ENCODE data around the gene FAM184A. TPM values are rescaled to one million over a fixed set of nuclear protein-coding genes. Genes with fewer than 3 reads are reported as not detected.
A peak's percentile ranks its signal among the peaks of the same experiment; 100 is the strongest.

Gene FAM184A
- total and polyA plus RNA-seq, 9 of the 15 experiments (the other 6 are each of a cell fraction or from before 2014, with no cell fraction given), result 6.4 to 18.7 (median 13.1) TPM

DNA sequence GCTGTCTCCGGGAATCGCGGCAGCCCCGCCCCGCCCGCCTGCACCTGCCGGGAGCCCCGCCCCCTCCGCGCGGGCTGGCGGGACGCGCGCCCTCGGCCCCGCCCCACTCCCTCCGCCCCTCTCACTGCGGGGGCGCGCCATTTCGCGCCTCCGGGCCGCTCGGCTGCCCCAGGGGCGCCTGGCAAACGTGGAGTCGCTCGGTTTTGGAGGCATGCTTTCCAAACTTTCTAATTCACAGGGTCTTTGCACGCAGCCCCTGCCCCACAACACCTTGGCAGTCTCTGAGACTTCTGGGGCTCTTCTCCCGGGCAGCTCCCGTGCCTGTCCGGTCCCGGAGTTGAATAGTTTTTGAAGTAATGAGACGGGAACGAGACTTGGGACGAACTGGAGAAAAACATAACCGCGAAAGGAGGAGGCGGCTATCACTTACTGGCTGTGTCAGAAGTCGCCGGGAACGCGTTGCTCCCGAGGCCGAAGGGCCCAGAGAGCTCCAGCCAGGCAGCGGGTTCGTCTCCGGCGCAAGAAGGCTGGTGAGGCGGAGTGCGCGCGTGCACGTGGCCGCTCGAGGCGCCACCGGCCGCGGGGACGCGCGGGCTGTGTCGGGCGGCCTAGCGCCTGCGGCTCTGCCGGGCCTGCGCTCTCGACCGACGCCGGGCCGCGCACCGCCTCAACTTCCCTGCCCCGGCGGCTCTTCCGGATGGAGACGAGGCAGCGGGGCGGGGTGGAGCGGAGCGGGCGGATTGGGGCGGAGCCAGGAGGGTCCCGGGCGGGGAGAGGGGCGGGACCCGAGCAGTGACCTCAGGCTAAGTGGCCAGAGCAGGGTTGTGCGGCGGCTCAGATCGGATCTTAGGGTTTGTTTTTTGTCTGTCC is 143.8 kb downstream of the FAM184A start, which contains the start of gene MCM9 (continued):
- TF ChIP-seq VEZF1 (CRISPR knock-in tag; IDR thresholded peaks at IDR 0.05) (peak; percentile 94), CHD2 (IDR thresholded peaks at IDR 0.05; ENCODE audit: low read depth, low read length) (no peak), ASH1L (IDR thresholded peaks at IDR 0.05; ENCODE audit: borderline replicate concordance, low read depth, partially characterized antibody) (peak; percentile 57), TARDBP (IDR thresholded peaks at IDR 0.05) (no peak), CXXC5 (CRISPR knock-in tag; IDR thresholded peaks at IDR 0.05) (peak; percentile 90), GTF2E2 (tag; IDR thresholded peaks at IDR 0.05) (peak; percentile 97), SNRNP70 (optimal IDR thresholded peaks at IDR 0.05; ENCODE audit: low read depth, low read length) (no peak), ZKSCAN3 (CRISPR knock-in tag; IDR thresholded peaks at IDR 0.05) (no peak), MYBL2 (IDR thresholded peaks at IDR 0.05; ENCODE audit: low read depth) (no peak), MYBL2 (CRISPR knock-in tag; IDR thresholded peaks at IDR 0.05; ENCODE audit: borderline replicate concordance) (no peak), TCF7 (IDR thresholded peaks at IDR 0.05; ENCODE audit: borderline replicate concordance) (no peak), ZNF224 (CRISPR knock-in tag; IDR thresholded peaks at IDR 0.05) (no peak), ZNF586 (CRISPR knock-in tag; conservative IDR thresholded peaks at IDR 0.05) (no peak), ZNF695 (CRISPR knock-in tag; IDR thresholded peaks at IDR 0.05) (no peak), ESRRA (IDR thresholded peaks at IDR 0.05; ENCODE audit: borderline replicate concordance, low read depth) (peak; percentile 36; the same call in 1 of the 2 replicates), SIRT6 (IDR thresholded peaks at IDR 0.05; ENCODE audit: low read depth, low read length) (no peak), SMAD4 (CRISPR knock-in tag; conservative IDR thresholded peaks at IDR 0.05) (peak; percentile 84), TBP (optimal IDR thresholded peaks at IDR 0.05; ENCODE audit: low read depth, low read length) (peak; percentile 61), ZNF217 (CRISPR knock-in tag; IDR thresholded peaks at IDR 0.05) (no peak), ZNF79 (CRISPR knock-in tag; IDR thresholded peaks at IDR 0.05; ENCODE audit: low read depth) (no peak), PHF8 (IDR thresholded peaks at IDR 0.05; ENCODE audit: borderline replicate concordance, low read length) (peak; percentile 90), BCOR (IDR thresholded peaks at IDR 0.05) (no peak), ZNF146 (CRISPR knock-in tag; IDR thresholded peaks at IDR 0.05; ENCODE audit: unreplicated experiment) (no peak), PPARD (CRISPR knock-in tag; IDR thresholded peaks at IDR 0.05) (no peak), ATF7 (IDR thresholded peaks at IDR 0.05) (peak; percentile 83)
- TF ChIP-seq, protein P1, sequence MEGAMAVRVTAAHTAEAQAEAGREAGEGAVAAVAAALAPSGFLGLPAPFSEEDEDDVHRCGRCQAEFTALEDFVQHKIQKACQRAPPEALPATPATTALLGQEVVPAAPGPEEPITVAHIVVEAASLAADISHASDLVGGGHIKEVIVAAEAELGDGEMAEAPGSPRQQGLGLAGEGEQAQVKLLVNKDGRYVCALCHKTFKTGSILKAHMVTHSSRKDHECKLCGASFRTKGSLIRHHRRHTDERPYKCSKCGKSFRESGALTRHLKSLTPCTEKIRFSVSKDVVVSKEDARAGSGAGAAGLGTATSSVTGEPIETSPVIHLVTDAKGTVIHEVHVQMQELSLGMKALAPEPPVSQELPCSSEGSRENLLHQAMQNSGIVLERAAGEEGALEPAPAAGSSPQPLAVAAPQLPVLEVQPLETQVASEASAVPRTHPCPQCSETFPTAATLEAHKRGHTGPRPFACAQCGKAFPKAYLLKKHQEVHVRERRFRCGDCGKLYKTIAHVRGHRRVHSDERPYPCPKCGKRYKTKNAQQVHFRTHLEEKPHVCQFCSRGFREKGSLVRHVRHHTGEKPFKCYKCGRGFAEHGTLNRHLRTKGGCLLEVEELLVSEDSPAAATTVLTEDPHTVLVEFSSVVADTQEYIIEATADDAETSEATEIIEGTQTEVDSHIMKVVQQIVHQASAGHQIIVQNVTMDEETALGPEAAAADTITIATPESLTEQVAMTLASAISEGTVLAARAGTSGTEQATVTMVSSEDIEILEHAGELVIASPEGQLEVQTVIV (CRISPR knock-in tag; IDR thresholded peaks at IDR 0.05; ENCODE audit: borderline replicate concordance), result no peak

Measured in K562 (cell line).